Measurements from ENCODE around the gene CHRM5. TPM values are rescaled to one million over a fixed set of nuclear protein-coding genes. Genes with fewer than 3 reads are reported as not detected.
"Not testable (repeated sequence)": the region's sequence is repeated elsewhere in the genome, so short reads cannot be mapped to it uniquely, and the experiment has no call there.

Gene CHRM5
- polyA plus RNA-seq, 10 donors = 0.03 to 0.25 (median 0.11) TPM; not detected in 1

- DNase-seq = no peak
Observed at GRCh38 chr15:34039790-34040113, 71.5 kb downstream of the CHRM5 start.

- no peak for DNase-seq
Observed at GRCh38 chr15:34043391-34043790, 75.1 kb downstream of the CHRM5 start.

GRCh38 chr15:34043813-34044212 lies 75.5 kb downstream of the CHRM5 start:
- DNase-seq = no peak

- DNase-seq = no peak
Observed at GRCh38 chr15:34046471-34047145, 78.3 kb downstream of the CHRM5 start.

GRCh38 chr15:34047893-34048775 lies 79.8 kb downstream of the CHRM5 start:
- no peak for DNase-seq

- DNase-seq = no peak
Observed at GRCh38 chr15:34049112-34049511, 80.8 kb downstream of the CHRM5 start.

GRCh38 chr15:34050385-34050784 lies 82.1 kb downstream of the CHRM5 start:
- DNase-seq = not testable (repeated sequence)

GRCh38 chr15:34054081-34054707 lies 85.9 kb downstream of the CHRM5 start:
- DNase-seq = no peak

GRCh38 chr15:34055868-34056595 lies 87.7 kb downstream of the CHRM5 start:
- DNase-seq = peak in 1 of 3 donors; percentile 78

GRCh38 chr15:34056911-34057310 lies 88.6 kb downstream of the CHRM5 start:
- no peak for DNase-seq

GRCh38 chr15:34059476-34059875 lies 91.2 kb downstream of the CHRM5 start:
- no peak for DNase-seq

- no peak for DNase-seq
Observed at GRCh38 chr15:34059946-34060345, 91.6 kb downstream of the CHRM5 start.

- no peak for DNase-seq
Observed at GRCh38 chr15:34064438-34064837, 96.1 kb downstream of the CHRM5 start.

- no peak for DNase-seq
Observed at GRCh38 chr15:34065261-34065660, 97.0 kb downstream of the CHRM5 start.

- no peak for DNase-seq
Observed at GRCh38 chr15:34065941-34066340, 97.6 kb downstream of the CHRM5 start.

- no peak for DNase-seq
Observed at GRCh38 chr15:34070003-34070402, 101.7 kb downstream of the CHRM5 start.

- DNase-seq = no peak
Observed at GRCh38 chr15:34076785-34077184, 108.5 kb downstream of the CHRM5 start.

- no peak for DNase-seq
Observed at GRCh38 chr15:34078900-34079299, 110.6 kb downstream of the CHRM5 start.

- DNase-seq = no peak
Observed at GRCh38 chr15:34079904-34080303, 111.6 kb downstream of the CHRM5 start.

GRCh38 chr15:34084086-34084485 lies 115.8 kb downstream of the CHRM5 start:
- DNase-seq = no peak

- DNase-seq = no peak
Observed at GRCh38 chr15:34085746-34086145, 117.4 kb downstream of the CHRM5 start.

GRCh38 chr15:34099914-34100313 lies 131.6 kb downstream of the CHRM5 start:
- DNase-seq = no peak
